ENCODE results near the gene SESN3. TPM values are rescaled to one million over a fixed set of nuclear protein-coding genes. Genes with fewer than 3 reads are reported as not detected.

SESN3 gene
- total RNA-seq, 1 donor from 2014 or later = 79.7 TPM

GRCh38 chr11:95269036-95269819 lies 38.2 kb upstream of the SESN3 start:
- Mint-ChIP-seq H3K27ac (no peak overlapping the region), H3K9me3 (ENCODE audit: low read depth) (peaks cover 4% of the 10 kb centered on the region), H3K36me3 (ENCODE audit: insufficient read depth) (no peaks in the 10 kb centered on the region), H3K4me3 (ENCODE audit: low read depth) (no peak overlapping the region), H3K27me3 (no peaks in the 10 kb centered on the region), H3K4me1 (ENCODE audit: low read depth) (no peaks in the 10 kb centered on the region)
- DNase-seq (ENCODE audit: low spot score, unreplicated experiment) = no peak
- TF ChIP-seq, protein P1, sequence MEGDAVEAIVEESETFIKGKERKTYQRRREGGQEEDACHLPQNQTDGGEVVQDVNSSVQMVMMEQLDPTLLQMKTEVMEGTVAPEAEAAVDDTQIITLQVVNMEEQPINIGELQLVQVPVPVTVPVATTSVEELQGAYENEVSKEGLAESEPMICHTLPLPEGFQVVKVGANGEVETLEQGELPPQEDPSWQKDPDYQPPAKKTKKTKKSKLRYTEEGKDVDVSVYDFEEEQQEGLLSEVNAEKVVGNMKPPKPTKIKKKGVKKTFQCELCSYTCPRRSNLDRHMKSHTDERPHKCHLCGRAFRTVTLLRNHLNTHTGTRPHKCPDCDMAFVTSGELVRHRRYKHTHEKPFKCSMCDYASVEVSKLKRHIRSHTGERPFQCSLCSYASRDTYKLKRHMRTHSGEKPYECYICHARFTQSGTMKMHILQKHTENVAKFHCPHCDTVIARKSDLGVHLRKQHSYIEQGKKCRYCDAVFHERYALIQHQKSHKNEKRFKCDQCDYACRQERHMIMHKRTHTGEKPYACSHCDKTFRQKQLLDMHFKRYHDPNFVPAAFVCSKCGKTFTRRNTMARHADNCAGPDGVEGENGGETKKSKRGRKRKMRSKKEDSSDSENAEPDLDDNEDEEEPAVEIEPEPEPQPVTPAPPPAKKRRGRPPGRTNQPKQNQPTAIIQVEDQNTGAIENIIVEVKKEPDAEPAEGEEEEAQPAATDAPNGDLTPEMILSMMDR (IDR thresholded peaks at IDR 0.05; ENCODE audit: unreplicated experiment) = no peak

GRCh38 chr11:95268391-95268790 lies 37.4 kb upstream of the SESN3 start:
- Mint-ChIP-seq H3K9me3 (ENCODE audit: low read depth) (peaks cover 4% of the 10 kb centered on the region), H3K4me3 (ENCODE audit: low read depth) (no peak overlapping the region), H3K27ac (no peak overlapping the region), H3K27me3 (no peaks in the 10 kb centered on the region), H3K36me3 (ENCODE audit: insufficient read depth) (no peaks in the 10 kb centered on the region), H3K4me1 (ENCODE audit: low read depth) (no peaks in the 10 kb centered on the region)
- DNase-seq (ENCODE audit: low spot score, unreplicated experiment) = no peak
- TF ChIP-seq, protein P1 (IDR thresholded peaks at IDR 0.05; ENCODE audit: unreplicated experiment) = no peak

GRCh38 chr11:95267601-95268213 lies 36.7 kb upstream of the SESN3 start:
- no peak overlapping the region for H3K27ac Mint-ChIP-seq
- no peaks in the 10 kb centered on the region for H3K36me3 Mint-ChIP-seq (ENCODE audit: insufficient read depth)
- peaks cover 4% of the 10 kb centered on the region for H3K9me3 Mint-ChIP-seq (ENCODE audit: low read depth)
- DNase-seq (ENCODE audit: low spot score, unreplicated experiment) = no peak
- TF ChIP-seq, protein P1 (IDR thresholded peaks at IDR 0.05; ENCODE audit: unreplicated experiment) = no peak
- no peak overlapping the region for H3K4me3 Mint-ChIP-seq (ENCODE audit: low read depth)
- H3K27me3 Mint-ChIP-seq = no peaks in the 10 kb centered on the region
- no peaks in the 10 kb centered on the region for H3K4me1 Mint-ChIP-seq (ENCODE audit: low read depth)

DNA sequence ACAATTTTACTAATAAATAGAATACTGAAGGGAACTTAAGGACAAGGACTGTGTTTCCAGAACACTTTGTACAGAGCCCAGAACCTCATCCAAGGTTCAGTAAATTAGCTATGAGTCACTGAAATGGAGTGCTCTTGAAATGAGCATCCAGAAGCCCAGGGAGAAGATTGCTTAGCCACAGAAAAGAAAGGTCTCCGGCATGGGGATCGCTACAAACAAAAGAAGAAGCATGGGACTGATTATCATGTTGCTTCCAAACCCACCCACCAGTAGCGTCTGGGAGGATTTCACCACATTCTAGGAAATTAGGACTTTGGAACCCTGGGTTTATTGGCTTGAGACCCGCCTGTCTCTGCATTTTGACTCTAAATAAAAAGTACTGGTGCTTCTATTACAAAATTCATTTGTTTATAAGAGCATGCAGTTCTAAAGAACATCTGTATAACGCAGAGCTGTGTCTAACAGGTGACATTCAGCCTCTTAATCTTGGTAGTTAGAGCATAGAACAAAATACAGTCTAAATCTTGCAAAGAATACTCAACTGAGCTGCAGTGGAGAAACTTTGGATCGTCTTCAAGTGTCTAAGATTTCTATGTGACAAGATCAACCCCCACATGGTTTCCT lies 35.9 kb upstream of the SESN3 start:
- TF ChIP-seq, protein P1 (IDR thresholded peaks at IDR 0.05; ENCODE audit: unreplicated experiment) = no peak
- Mint-ChIP-seq H3K36me3 (ENCODE audit: insufficient read depth) (no peaks in the 10 kb centered on the region), H3K9me3 (ENCODE audit: low read depth) (peaks cover 4% of the 10 kb centered on the region), H3K4me1 (ENCODE audit: low read depth) (no peaks in the 10 kb centered on the region), H3K27me3 (no peaks in the 10 kb centered on the region), H3K4me3 (ENCODE audit: low read depth) (no peak overlapping the region), H3K27ac (no peak overlapping the region)
- DNase-seq (ENCODE audit: low spot score, unreplicated experiment) = no peak

- H3K36me3 Mint-ChIP-seq (ENCODE audit: insufficient read depth) = no peaks in the 10 kb centered on the region
- TF ChIP-seq, protein P1 (IDR thresholded peaks at IDR 0.05; ENCODE audit: unreplicated experiment) = no peak
Measured at GRCh38 chr11:95264881-95265280, 33.9 kb upstream of the SESN3 start.

More at GRCh38 chr11:95264881-95265280, 33.9 kb upstream of the SESN3 start:
- no peaks in the 10 kb centered on the region for H3K4me1 Mint-ChIP-seq (ENCODE audit: low read depth)
- no peak overlapping the region for H3K27ac Mint-ChIP-seq
- DNase-seq (ENCODE audit: low spot score, unreplicated experiment) = no peak
- peaks cover 4% of the 10 kb centered on the region for H3K9me3 Mint-ChIP-seq (ENCODE audit: low read depth)
- no peaks in the 10 kb centered on the region for H3K27me3 Mint-ChIP-seq
- H3K4me3 Mint-ChIP-seq (ENCODE audit: low read depth) = no peak overlapping the region
